ENCODE data around the gene STK39.

Gene STK39

DNA sequence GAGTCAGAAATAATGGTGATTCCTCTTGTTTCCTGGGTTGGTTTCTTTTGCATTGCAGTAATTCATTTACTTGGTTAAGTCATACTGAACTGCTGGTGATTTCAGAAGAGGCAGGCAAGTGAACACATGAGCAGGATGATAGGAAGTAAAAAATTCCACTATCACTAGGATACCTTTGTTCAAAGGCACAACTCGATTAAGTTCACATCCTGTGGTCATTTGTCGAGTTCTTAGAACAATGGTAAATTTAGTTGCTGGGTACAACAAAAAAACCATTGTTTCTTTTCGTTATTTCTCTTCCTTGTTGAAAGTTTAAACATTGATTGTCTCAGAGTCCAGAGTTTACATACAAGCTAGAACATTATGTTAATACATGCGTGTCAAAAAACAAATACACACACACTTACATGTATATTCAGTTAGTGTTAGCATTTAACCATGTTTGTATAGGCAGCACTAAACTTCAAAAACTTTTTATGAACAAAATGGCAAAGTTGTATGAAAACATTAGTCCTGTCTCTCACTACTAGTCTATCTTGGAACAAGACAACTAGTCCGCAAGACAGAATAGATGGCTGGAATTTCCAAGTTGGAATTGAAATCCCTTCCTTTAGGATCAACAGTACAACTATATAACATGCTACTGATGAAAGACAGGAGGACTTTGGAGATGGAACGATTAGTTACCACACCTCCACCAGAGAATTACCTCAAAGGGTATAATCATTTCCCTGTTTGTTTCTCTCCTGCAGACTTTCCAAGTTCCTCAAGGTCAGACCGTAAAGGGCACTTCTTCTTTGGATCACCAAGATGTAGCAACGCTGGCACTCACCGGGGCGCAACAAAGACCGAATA is 26.2 kb downstream of the STK39 start:
- H3K4me3 ChIP-seq (ENCODE audit: low read length): no peak overlapping the region
- TF ChIP-seq, protein P1, sequence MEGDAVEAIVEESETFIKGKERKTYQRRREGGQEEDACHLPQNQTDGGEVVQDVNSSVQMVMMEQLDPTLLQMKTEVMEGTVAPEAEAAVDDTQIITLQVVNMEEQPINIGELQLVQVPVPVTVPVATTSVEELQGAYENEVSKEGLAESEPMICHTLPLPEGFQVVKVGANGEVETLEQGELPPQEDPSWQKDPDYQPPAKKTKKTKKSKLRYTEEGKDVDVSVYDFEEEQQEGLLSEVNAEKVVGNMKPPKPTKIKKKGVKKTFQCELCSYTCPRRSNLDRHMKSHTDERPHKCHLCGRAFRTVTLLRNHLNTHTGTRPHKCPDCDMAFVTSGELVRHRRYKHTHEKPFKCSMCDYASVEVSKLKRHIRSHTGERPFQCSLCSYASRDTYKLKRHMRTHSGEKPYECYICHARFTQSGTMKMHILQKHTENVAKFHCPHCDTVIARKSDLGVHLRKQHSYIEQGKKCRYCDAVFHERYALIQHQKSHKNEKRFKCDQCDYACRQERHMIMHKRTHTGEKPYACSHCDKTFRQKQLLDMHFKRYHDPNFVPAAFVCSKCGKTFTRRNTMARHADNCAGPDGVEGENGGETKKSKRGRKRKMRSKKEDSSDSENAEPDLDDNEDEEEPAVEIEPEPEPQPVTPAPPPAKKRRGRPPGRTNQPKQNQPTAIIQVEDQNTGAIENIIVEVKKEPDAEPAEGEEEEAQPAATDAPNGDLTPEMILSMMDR (conservative IDR thresholded peaks at IDR 0.05; ENCODE audit: low read depth, low read length): no peak
- DNase-seq (ENCODE audit: low read depth): no peak

DNA sequence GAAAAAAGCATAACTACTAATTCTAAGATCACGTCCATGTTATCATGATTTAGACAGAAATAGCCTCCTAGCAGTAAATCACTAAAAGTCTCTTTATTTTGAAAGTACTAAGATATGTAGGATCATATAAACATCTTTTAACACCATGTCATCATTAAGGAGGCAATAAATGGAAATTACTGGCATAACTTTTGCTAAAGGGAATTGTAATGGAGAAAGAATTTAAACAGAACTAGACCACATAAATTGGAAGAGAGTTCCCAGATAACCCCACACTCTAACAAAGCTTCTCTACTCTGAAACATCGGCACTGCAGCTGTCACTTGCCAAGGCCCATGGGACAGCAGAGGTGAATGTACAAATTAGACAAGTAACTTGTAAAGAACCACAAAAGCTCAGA is 29.5 kb downstream of the STK39 start:
- TF ChIP-seq, protein P1 (conservative IDR thresholded peaks at IDR 0.05; ENCODE audit: low read depth, low read length): no peak
- no peak overlapping the region for H3K4me3 ChIP-seq (ENCODE audit: low read length)
- no peak for DNase-seq (ENCODE audit: low read depth)

DNA sequence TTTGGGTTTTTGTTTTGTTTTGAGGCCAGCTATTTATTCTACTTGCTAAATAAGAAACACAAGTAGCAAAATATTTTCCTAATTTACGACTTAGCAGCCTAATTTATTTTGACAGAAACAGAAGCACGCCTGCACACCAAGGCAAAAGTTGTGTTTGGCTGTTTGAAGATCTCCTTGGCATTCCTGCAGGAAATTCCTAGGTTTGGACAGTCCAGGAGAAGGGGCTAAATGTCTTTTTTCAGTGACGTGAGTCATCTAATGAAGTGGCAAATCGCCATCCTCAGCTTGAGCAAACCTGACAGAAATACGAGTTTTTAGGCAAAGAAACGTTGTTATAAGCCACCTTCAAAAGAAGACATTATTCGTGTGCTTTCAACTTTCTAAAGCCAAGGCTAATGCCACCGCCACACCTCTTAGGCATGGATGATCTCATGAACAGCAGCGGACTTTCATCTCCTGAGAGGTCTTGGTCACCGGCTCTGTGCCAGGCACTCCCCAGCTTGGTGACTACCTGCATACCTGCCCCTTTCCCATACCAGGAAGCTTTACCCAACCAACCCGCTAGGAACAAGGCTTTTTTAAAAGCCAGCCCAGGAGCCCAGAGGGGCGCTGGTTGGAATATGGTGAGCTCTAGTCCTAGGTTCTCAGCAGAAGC is 30.9 kb downstream of the STK39 start:
- DNase-seq (ENCODE audit: low read depth): no peak
- TF ChIP-seq, protein P1 (conservative IDR thresholded peaks at IDR 0.05; ENCODE audit: low read depth, low read length): no peak
- no peak overlapping the region for H3K4me3 ChIP-seq (ENCODE audit: low read length)

DNA sequence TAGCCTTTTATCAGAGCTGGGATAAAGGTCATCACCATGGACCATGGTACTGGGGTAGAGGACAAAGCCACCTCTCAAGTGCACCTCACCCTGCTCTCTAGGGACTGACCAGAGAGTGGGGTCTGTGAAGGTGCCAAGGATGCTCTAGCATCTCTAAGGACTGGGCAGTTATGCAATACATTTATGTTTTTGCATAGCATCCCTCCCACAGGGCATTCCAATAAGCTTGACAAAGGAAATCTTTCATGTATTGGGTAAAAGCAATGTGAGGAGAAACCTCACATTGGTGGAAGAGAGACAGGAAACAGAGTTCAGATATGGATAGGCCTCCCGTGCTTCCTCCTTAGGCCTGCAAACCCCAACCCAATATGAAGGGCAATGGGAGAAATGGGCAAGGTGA is 31.6 kb downstream of the STK39 start:
- no peak overlapping the region for H3K4me3 ChIP-seq (ENCODE audit: low read length)
- DNase-seq (ENCODE audit: low read depth): no peak
- TF ChIP-seq, protein P1 (conservative IDR thresholded peaks at IDR 0.05; ENCODE audit: low read depth, low read length): no peak

DNA sequence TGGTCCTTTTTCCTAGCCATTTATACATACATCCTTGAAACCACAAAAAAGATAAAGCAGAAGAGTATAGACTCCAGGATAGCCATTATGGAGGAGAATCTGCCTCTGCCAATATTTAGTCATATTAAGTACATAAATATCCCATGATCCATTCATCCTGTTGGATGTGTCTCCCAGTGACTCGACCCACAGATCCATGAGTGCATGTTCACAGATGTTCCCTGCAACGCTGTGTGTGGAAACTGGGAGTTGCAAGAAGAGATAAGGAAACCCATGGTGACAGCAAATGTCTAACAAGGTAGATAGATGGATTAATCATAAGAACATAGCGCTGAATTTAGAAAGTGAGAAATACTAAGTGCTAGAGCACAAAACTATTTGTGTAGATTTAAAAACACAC is 34.5 kb downstream of the STK39 start:
- H3K4me3 ChIP-seq (ENCODE audit: low read length): no peak overlapping the region

DNA sequence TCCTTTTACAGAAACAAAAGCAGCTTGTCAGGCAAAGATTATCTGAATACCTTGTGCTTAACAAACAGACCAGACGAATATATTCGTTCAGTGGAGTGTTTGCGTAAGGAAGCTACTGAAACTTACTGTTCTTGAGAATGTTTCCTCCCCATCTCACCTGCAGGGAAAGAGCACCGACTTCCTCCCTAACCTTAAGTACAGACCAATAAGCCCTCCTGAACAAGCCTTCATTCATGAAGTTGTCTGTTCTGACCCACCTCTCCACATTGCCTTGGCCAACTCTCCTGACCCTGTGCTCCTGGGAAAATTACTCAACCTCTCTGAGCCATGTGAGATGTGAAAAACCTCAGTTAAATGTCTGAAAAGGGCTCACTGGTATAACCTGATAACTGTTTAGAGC is 35.2 kb downstream of the STK39 start:
- no peak for DNase-seq (ENCODE audit: low read depth)

More for the DNA sequence above, 34.5 kb downstream of the STK39 start:
- DNase-seq (ENCODE audit: low read depth): no peak
- TF ChIP-seq, protein P1 (conservative IDR thresholded peaks at IDR 0.05; ENCODE audit: low read depth, low read length): no peak

More for the DNA sequence above, 35.2 kb downstream of the STK39 start:
- no peak overlapping the region for H3K4me3 ChIP-seq (ENCODE audit: low read length)
- TF ChIP-seq, protein P1 (conservative IDR thresholded peaks at IDR 0.05; ENCODE audit: low read depth, low read length): no peak

Measured in retinal pigment epithelial cell (primary cell).